ENCODE results near the gene SGPP2.

The SGPP2 gene

GRCh38 chr2:222566229-222566628 lies 141.9 kb downstream of the SGPP2 start:
- no peak for TF ChIP-seq CTCF (IDR thresholded peaks at IDR 0.05; ENCODE audit: low read depth, low read length, poor library complexity, severe bottlenecking)
- no peak for TF ChIP-seq EZH2phosphoT487 (IDR thresholded peaks at IDR 0.05; ENCODE audit: borderline replicate concordance, low read length)

GRCh38 chr2:222568865-222569264 lies 144.5 kb downstream of the SGPP2 start:
- Histone ChIP-seq H3K4me3 (ENCODE audit: low read length) (no peak overlapping the region), H3K36me3 (ENCODE audit: control insufficient read depth, low read length) (peaks cover 69% of the 10 kb centered on the region)

More at GRCh38 chr2:222566229-222566628, 141.9 kb downstream of the SGPP2 start:
- Histone ChIP-seq H3K27me3 (ENCODE audit: control insufficient read depth, low read length) (no peaks in the 10 kb centered on the region), H3K27ac (ENCODE audit: low read depth, low read length) (no peak overlapping the region), H3K9me3 (ENCODE audit: control insufficient read depth, insufficient read depth, low read length) (no peaks in the 10 kb centered on the region), H3K4me3 (ENCODE audit: low read length) (no peak overlapping the region), H3K79me2 (ENCODE audit: control insufficient read depth, low read length) (no peaks in the 10 kb centered on the region), H4K20me1 (ENCODE audit: control insufficient read depth, insufficient read depth, low read depth, low read length) (no peaks in the 10 kb centered on the region), H3K4me1 (ENCODE audit: control insufficient read depth, low read length) (no peaks in the 10 kb centered on the region), H3K4me2 (ENCODE audit: low read length) (no peak overlapping the region), H3F3A (ENCODE audit: control insufficient read depth, insufficient read depth) (no peaks in the 10 kb centered on the region), H3K36me3 (ENCODE audit: control insufficient read depth, low read length) (peaks cover 44% of the 10 kb centered on the region), H3K9me2 (replicated peaks; ENCODE audit: control insufficient read depth, low read length) (no peaks in the 10 kb centered on the region)

GRCh38 chr2:222569826-222570225 lies 145.5 kb downstream of the SGPP2 start:
- no peaks in the 10 kb centered on the region for H3F3A ChIP-seq (ENCODE audit: control insufficient read depth, insufficient read depth)
- H3K4me3 ChIP-seq (ENCODE audit: low read length) = no peak overlapping the region
- TF ChIP-seq EZH2phosphoT487 (IDR thresholded peaks at IDR 0.05; ENCODE audit: borderline replicate concordance, low read length) (no peak), CTCF (IDR thresholded peaks at IDR 0.05; ENCODE audit: low read depth, low read length, poor library complexity, severe bottlenecking) (no peak)
- H3K27ac ChIP-seq (ENCODE audit: low read depth, low read length) = no peak overlapping the region
- H3K79me2 ChIP-seq (ENCODE audit: control insufficient read depth, low read length) = no peaks in the 10 kb centered on the region
- H3K4me1 ChIP-seq (ENCODE audit: control insufficient read depth, low read length) = no peaks in the 10 kb centered on the region
- H3K9me2 ChIP-seq (replicated peaks; ENCODE audit: control insufficient read depth, low read length) = no peaks in the 10 kb centered on the region
- H4K20me1 ChIP-seq (ENCODE audit: control insufficient read depth, insufficient read depth, low read depth, low read length) = no peaks in the 10 kb centered on the region; the same call in 1 of the 2 replicates
- H3K27me3 ChIP-seq (ENCODE audit: control insufficient read depth, low read length) = no peaks in the 10 kb centered on the region
- H3K9me3 ChIP-seq (ENCODE audit: control insufficient read depth, insufficient read depth, low read length) = no peaks in the 10 kb centered on the region
- H3K36me3 ChIP-seq (ENCODE audit: control insufficient read depth, low read length) = peaks cover 78% of the 10 kb centered on the region
- H3K4me2 ChIP-seq (ENCODE audit: low read length) = no peak overlapping the region

More at GRCh38 chr2:222568865-222569264, 144.5 kb downstream of the SGPP2 start:
- Histone ChIP-seq H3K9me2 (replicated peaks; ENCODE audit: control insufficient read depth, low read length) (no peaks in the 10 kb centered on the region), H3K79me2 (ENCODE audit: control insufficient read depth, low read length) (no peaks in the 10 kb centered on the region), H4K20me1 (ENCODE audit: control insufficient read depth, insufficient read depth, low read depth, low read length) (no peaks in the 10 kb centered on the region; the same call in 1 of the 2 replicates), H3K27ac (ENCODE audit: low read depth, low read length) (no peak overlapping the region), H3F3A (ENCODE audit: control insufficient read depth, insufficient read depth) (no peaks in the 10 kb centered on the region), H3K27me3 (ENCODE audit: control insufficient read depth, low read length) (no peaks in the 10 kb centered on the region), H3K9me3 (ENCODE audit: control insufficient read depth, insufficient read depth, low read length) (no peaks in the 10 kb centered on the region), H3K4me2 (ENCODE audit: low read length) (no peak overlapping the region), H3K4me1 (ENCODE audit: control insufficient read depth, low read length) (no peaks in the 10 kb centered on the region)
- TF ChIP-seq EZH2phosphoT487 (IDR thresholded peaks at IDR 0.05; ENCODE audit: borderline replicate concordance, low read length) (no peak), CTCF (IDR thresholded peaks at IDR 0.05; ENCODE audit: low read depth, low read length, poor library complexity, severe bottlenecking) (no peak)

Measured in DOHH2 (cell line).